Renal pelvis (tissue), 4 donors: ENCODE data around the gene PRSS8. TPM values are rescaled to one million over a fixed set of nuclear protein-coding genes. Genes with fewer than 3 reads are reported as not detected.

ENCODE experiments used
- DNase-seq: peaks from one replicate; pipeline ENCODE4 v3.0.0-alpha.2; 2013
- polyA plus RNA-seq, 3 donors: library from polyadenylated mRNA; unstranded; fragments of 120-200 nt; gene quantifications; one replicate each; pipeline ENCODE4 v1.2.1, GENCODE V29; 2013; ENCODE audit not compliant: insufficient read length in 3 of 3

PRSS8 gene
- polyA plus RNA-seq, 3 donors, result 74.4 to 91.2 (median 75.3) TPM

DNA sequence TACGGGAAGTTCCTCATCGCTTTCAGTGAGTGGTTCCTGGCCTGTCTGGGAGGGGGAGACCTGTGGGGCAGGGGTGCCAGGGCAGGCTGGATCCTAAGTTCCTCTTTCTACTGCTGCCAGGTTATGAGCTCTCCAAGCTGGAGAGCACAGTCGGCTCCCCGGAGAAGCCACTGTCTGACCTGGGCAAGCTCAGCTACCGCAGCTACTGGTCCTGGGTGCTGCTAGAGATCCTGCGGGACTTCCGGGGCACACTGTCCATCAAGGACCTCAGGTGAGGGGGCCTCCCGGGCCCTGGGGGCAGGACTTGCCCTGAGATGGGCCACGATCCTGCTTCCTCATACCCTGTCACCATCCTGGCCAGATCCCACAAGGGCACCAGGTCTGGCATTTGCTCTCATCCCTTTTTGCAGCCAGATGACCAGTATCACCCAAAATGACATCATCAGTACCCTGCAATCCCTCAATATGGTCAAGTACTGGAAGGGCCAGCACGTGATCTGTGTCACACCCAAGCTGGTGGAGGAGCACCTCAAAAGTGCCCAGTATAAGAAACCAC is 5.1 kb downstream of the PRSS8 start:
- DNase-seq, result no peak

DNA sequence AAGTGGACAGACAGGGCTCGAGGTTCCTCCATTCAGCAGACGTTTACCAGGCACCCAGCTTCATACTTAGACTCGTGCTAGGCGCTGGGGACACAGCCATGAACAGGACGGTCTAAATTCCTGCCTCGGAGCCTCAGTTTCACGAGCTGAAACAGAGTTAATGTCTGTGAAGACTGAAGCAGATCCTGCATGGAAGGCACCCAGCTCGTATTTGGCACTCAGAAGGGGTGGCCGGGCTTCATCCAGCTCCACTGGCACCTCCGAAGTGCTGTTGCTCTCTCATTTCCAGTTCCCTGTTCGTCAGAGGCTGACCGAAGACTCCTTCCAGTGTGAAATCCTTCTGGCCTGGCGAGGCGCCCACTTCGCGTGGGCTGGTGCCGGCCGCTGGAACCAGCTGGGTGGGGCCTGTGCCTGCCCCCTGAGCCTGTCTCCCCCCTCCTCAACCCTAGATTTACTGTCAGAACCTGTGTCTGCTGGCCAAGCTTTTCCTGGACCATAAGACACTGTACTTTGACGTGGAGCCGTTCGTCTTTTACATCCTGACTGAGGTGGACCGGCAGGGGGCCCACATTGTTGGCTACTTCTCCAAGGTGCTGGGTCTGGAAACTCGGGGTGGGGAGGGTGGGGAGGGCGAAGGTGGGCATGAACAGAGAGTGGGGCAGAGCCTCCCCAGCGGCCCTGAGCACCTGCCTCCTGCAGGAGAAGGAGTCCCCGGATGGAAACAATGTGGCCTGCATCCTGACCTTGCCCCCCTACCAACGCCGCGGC is 5.8 kb downstream of the PRSS8 start:
- no peak for DNase-seq

DNA sequence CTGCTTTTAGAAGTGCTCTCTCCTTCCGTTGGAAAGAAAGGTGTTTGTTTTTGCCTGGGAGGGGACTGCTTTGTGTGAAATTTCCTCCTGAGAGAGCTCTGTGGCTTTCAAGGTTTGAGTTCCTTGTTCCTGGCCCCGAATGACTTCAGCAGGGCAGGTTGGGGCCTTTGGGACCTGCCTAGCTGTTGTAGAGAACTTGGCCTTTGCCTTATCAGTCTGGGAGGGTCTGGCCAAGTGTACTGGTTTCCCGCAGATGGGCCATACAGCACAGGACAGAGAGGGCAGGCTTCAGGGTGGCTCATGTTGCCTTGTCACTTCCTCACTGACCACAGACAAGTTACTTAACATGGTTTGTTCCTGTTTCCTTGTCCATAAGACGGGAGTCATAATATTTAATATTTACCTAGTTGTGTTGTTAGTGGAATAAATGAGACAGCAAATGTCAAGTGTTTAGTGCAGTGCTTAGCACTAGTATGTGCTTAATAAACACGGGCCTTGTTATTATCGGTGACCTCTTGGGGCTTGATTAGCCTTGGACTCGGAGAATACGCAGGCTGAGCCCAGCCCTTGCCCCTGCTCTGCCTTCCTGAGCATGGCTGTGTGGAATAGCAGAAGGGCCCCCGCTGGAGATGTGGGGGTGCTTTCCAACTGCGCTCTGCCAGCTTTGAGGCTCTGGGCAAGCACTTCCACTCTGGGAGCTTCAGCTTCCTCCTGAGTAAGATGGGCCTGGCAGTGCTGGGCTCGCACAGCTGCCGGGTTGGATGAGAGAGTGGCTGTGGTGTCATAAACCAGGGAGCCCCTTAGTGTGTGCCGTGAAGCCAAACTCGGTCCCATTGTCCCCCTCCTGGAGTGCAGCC is 6.6 kb downstream of the PRSS8 start:
- DNase-seq, result no peak

DNA sequence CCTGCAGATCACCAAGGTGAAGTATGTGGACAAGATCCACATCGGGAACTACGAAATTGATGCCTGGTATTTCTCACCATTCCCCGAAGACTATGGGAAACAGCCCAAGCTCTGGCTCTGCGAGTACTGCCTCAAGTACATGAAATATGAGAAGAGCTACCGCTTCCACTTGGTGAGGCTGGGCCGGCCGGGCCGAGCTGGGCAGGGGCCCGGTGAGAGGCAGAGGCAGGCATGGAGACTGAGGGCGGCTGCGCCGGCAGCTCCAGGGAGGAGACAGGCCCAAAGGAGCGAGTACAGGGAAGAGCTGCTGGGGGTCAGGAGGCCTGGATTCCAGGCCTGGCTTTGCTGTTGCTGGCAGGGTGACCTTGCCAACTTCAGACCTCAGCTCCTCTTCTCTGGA is 8.3 kb downstream of the PRSS8 start:
- no peak for DNase-seq

DNA sequence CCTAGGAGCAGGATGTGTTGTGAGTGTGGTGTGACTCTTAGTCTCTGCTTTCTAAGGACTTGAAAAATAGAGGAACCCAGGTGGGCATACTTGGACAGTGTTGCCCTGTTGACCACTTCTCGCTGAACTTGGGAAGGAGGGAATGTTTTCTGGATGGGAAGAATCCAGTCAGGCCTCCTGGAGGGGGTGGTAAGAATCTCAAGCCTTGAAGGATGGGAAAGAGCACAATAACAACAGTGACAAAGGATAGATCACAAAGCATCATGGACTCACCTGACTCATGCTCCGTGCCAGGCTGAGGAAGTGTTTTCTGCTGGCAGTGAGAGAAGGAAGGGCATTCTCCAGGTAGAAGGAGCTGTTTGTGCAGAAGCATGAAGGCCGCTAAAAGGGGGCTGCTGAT is 9.7 kb downstream of the PRSS8 start:
- DNase-seq, result no peak

DNA sequence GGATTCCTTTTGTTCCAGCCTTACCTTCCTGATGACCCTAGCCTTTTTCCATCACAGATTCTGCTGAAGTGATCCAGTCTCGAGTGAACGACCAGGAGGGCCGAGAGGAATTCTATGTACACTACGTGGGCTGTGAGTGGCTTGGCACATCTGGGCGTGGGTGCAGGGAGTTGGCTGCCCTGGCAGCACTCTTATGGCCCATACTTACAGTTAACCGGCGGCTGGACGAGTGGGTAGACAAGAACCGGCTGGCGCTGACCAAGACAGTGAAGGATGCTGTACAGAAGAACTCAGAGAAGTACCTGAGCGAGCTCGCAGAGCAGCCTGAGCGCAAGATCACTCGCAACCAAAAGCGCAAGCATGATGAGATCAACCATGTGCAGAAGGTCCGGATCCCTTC is 15.4 kb downstream of the PRSS8 start:
- DNase-seq, result no peak

DNA sequence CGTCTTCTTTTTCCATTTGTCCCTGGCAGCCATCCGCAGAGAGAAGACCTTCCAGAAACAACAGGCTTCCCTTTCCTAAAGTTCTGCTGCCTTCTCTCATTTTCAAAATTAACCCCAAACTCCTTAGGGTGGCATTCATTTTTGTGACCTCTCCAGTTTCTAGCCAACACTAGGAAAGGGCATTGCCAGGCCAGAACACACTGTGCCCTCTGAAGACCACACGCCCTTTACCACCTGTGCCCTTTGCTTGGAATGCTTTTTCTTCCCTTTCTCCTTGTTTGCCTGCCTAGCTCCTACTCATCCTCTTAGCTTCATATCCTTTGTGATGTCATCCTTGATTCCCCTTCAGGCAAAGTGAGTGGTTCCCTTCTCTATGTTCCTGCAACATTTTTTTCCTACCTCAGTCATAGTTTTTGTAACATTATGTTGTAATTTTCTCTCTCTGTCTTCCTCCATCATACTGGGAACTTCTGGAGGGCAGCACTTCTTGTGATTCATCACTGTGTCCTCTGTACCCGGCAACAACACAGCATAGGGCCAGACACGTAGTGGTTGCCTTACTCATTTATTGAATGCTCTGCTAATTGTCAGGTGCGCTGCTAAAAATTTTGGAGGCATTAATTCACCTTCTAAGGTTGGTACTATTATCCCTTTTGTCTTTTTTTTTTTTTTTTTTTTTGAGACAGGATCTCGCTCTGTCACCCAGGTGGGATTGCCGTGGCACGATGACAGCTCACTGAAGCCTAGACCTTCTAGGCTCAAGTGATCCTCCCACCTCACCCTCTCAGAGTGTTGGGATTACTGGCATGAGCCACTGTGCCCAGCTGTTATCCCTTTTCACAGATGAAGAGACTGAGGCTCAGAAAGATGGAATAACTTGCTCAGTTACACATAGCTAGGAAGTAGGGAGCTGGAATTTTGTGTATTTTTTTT is 17.0 kb downstream of the PRSS8 start:
- no peak for DNase-seq

DNA sequence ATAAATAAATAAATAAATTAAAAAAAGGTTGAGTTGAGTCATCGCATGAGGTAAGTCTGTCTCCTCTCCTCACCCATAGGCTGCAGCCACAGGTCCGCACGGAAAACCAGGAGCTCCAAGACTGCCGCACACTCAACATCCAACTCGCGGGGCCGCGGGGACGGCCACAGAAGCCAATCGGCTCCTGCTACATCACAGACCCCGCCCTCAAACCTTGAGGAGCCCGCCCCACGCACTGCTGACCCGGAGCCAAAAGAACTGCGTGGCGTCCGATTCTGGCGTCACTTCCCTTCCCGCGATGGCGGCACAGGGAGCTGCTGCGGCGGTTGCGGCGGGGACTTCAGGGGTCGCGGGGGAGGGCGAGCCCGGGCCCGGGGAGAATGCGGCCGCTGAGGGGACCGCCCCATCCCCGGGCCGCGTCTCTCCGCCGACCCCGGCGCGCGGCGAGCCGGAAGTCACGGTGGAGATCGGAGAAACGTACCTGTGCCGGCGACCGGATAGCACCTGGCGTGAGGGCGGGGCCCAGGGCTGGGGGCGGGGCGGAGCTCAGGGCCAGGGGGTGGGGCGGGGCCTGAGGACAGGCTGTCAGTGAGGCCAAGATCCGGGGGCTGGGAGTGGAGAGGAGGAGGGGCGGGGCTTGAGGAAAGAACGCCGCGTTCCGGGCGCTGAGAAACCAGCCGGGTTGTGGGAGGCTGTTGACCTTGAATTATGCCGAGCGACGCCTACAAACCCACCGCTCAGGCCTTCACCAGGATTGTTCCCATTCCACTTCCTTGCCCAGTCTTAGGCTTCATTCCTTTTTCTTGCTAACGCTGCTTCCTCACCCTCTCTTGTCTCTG is 17.9 kb downstream of the PRSS8 start, which contains the start of gene KAT8:
Gene KAT8, plus strand, starts transcription at position 281 of the 839 bp plus-strand sequence. Its CDS starts 18 bp downstream, at position 299.
- peak; percentile 98 for DNase-seq

DNA sequence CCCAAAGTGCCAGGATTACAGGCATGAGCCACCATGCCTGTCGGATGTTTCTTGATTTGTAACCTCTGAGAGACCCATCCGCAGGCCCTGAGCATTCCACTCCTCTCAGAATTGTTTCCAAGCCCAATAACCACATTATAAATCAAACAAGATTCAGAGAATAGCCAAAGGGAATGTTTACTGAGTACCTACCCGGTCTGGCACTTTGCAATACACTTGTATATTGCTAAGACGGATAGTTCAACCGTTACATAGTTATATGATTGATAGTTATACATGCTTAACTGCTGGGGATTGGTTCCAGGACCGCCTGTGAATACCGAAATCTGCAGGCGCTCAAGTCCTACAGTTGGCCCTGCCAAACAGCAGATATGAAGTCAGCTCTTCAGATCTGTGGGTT is 21.1 kb downstream of the PRSS8 start:
- no peak for DNase-seq

DNA sequence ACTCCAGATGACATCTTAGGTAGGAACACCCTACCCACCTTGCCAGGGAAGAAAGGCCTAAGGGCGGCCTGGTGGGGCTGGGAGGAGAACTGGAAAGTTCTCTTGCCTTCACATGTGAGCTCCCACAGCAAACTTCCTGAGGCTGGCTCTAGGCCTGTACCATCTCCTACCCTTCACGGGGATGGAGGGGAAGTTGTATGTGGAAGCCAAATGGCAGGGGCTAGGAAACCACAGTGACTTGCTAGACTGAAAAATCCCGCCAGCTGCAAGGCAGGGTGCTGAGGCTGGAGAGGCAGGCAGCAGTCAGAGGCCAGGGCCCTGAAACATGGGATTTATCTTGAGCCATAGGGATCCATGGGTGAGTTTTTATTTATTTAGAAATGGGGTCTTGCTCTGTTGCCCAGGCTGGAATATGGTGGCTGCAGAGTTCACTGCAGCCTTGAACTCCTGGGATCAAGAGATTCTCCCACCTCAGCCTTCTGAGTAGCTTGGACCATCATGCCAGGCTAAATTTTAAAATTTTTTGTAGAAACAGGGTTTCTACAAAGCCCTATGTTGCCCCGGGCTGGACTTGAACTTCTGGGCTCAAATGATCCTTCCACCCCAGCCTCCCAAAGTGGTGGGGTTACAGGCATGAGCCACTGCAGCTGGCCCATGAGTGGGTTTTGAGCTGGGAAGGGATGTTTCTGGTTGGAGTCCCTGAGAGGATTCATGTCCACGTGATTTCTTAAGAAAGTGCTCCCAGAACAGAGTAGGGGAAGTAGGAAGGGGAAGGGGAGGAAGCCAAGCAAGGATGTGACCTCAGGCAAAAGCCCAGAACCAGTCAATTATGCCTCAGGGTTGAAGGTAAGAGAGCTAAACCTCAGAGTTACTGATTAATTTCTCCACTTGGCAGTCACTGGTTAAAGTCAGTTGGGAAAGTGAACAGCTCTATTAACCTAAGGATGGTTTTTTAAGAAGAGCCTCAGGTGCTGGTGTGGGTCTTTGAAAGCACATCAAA is 22.1 kb downstream of the PRSS8 start:
- no peak for DNase-seq

DNA sequence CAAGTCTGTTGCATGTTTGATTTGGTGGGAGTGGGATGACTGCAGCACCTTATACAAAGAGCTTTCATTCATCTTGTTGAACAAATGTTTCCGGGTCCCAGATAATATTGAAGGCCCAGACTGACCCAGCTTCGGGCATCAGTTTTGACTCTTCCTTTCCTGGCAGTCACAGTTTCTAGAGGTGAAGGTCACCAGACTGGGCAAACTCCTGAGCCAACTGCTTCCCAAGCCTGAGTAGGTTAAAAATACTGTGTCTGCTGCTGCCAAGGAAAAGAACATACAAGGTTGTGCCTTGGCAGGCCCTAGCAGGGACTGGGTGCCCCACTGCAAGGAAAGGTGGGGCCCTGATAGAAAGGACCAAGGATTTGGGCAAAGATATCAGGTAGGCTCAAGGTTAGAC is 22.8 kb downstream of the PRSS8 start:
- DNase-seq, result no peak

DNA sequence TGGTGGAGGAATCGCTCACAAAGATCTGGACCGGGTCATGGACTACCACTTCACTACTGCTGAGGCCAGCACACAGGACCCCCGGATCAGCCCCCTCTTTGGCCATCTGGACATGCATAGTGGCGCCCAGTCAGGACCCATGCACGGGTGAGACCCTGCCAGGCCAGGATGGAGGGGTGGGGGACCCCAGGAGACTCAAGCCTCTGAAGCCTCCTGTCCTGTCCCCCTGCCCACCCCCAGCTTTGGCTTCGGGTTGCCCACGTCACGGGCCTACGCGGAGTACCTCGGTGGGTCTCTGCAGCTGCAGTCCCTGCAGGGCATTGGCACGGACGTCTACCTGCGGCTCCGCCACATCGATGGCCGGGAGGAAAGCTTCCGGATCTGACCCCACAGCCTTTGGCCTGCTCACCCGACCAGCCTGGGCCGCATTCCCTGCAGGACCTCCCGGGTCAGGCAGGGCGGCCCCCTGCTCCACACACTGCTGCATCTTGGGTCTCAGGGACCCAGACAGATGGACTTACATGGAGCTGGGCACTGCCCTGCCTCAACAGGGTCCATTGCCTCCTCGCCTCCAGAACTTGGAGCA is 23.6 kb downstream of the PRSS8 start:
- no peak for DNase-seq

DNA sequence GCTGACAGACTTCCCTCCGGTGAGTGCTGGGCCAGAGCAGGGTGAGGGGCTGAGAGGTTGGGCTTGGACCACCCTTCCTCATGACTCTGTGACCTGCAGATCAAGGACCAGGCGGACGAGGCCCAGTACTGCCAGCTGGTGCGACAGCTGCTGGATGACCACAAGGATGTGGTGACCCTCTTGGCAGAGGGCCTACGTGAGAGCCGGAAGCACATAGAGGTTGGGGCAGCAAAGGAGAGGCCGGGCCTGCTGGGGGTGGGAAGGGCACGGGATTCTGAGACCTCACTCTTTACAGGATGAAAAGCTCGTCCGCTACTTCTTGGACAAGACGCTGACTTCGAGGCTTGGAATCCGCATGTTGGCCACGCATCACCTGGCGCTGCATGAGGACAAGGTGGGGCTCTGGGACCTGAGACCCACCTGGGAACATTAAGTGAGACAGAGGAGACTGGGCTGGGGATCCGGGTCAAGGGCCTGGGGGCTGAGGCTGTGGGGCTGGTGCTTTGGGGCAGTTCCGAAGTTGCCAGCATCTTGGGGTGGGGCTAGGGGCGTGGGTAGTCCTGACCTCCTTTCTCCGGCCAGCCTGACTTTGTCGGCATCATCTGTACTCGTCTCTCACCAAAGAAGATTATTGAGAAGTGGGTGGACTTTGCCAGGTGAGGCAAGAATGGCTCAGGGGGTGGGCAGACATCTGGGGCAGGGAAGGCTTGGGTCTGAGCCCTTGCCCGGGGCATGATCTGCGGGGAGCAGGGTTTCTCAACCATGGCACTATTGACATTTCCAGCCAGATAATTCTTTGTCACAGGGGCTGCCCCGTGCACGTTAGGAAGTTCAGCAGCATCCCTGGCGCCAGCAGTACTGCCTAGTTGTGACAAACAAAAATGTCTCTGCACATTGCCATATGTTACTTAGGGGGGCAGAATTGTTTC is 25.2 kb downstream of the PRSS8 start:
- no peak for DNase-seq

DNA sequence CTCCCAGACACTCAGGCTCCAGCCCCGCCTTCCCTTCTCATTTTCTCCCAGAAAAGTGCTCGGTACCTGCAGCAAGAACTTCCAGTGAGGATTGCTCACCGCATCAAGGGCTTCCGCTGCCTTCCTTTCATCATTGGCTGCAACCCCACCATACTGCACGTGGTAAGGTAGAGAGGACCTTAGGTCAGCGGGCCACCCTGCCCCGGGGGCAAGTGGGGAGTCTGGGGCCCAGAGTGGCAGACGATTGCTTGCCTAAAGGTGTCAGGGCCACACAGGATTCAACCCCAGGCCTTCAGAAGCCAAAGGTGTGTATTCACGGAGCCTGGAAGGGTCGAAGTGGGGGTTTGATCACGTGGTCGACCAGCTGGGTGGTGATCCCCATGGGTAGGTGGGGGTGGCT is 25.9 kb downstream of the PRSS8 start:
- no peak for DNase-seq

DNA sequence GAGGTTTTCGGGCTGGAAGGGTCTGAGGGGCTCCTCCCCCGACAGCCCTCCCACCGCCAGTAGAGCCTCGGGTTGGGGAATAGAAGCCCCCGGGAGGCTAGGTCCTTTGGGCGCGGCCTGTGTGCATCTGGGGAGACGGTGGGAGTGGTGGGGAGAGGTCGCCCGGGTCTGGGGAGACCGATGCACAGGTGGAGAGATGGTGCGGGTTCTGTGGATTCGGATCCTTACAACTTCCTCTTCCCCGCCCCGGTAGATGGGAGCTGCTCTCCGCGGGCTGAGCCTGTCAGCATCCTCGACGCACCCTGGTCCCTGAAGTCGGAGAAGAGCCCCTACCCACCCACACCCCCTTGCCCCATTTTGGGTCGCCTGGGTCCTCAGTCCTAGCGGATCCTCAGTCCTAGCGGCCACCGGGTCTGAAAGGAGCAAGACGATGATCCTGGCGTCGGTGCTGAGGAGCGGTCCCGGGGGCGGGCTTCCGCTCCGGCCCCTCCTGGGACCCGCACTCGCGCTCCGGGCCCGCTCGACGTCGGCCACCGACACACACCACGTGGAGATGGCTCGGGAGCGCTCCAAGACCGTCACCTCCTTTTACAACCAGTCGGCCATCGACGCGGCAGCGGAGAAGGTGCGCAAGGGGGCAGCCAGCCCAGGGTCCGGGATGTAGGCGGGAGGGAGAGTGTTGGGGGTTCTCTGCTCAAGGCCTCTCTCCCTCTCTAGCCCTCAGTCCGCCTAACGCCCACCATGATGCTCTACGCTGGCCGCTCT is 26.6 kb downstream of the PRSS8 start:
- no peak for DNase-seq

DNA sequence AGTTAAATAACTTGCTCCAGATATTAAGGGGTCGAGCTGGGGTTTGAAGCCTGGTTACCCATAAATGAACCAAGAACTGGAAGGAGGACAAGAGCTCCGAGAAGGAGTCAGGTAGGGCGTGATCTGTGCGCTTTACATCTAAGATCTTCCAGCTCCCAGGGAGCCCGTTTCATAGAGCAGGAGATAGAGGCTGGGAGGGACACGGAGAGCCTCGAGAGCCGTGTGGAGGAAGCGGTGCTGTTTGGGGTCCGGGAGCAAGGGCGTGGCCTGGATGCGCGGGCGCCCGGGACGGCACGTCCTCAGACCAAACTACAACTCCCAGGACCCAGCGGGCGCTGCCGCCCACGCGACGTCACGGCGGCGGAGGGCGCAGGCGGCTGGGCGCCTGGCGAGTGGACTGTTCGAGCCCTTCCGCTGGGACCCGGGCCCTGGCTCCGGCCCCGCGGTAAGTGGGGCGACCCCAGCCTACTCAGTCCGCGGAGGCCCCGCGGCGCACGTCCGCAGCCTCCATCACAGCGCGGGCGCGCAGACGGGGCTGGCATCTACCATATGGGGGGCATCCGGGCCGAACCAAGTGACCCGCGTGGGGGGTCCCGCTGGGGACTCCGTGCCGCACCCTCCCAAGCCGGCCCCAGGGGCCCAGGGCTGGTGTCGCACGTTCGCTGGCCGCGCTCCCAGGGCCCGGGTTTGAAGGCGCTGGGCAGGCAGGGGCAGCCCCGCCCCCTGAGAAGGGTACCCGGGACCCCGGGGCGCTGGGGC is 27.3 kb downstream of the PRSS8 start, which contains the start of gene BCKDK:
Gene BCKDK, plus strand, starts transcription at position 352 of the 759 bp plus-strand sequence. CDS start 838 bp downstream, outside the sequence.
- DNase-seq, result peak; percentile 59
